CD14-positive monocyte (primary cell): ENCODE results near the gene ERI2. TPM values are rescaled to one million over a fixed set of nuclear protein-coding genes. Genes with fewer than 3 reads are reported as not detected.

ENCODE experiments used
- DNase-seq, 3 donors: peaks; one replicate each; pipeline ENCODE4 v3.0.0-alpha.2; 2011 to 2022
- H2AFZ ChIP-seq: 2 replicates; pipeline ENCODE4 v1.6.0; 2012; ENCODE audit warnings: mild to moderate bottlenecking, low read depth, low read length, inconsistent platforms; ENCODE audit not compliant: insufficient read depth, poor library complexity, severe bottlenecking
- H3K27ac ChIP-seq, 2 donors: 1 replicate in 1 of 2; 2 replicates in 1 of 2; pipeline ENCODE4 v1.5.1; 2012 to 2013; ENCODE audit warnings: low read length in 2 of 2, control low read depth in 1 of 2, inconsistent platforms in 1 of 2, low read depth in 1 of 2, mild to moderate bottlenecking in 1 of 2
- H3K27me3 ChIP-seq, 2 donors: one replicate each; pipeline versions ENCODE4 v1.6.0 to v1.6.1; 2011 to 2013; ENCODE audit warnings: low read length in 2 of 2; ENCODE audit not compliant: control insufficient read depth in 2 of 2, insufficient read depth in 2 of 2
- H3K36me3 ChIP-seq, 2 donors: replicated peaks in 1 of 2; 1 replicate in 1 of 2; 2 replicates in 1 of 2; pipeline versions ENCODE4 v1.5.1 to v1.6.1; 2012 to 2013; ENCODE audit warnings: low read length in 2 of 2, control low read depth in 1 of 2, inconsistent platforms in 1 of 2, mild to moderate bottlenecking in 1 of 2; ENCODE audit not compliant: insufficient read depth in 2 of 2, control insufficient read depth in 1 of 2
- H3K4me1 ChIP-seq, 2 donors: 1 replicate in 1 of 2; 2 replicates in 1 of 2; pipeline versions ENCODE4 v1.5.1 to v1.6.1; 2012 to 2013; ENCODE audit warnings: low read length in 2 of 2, control low read depth in 1 of 2, inconsistent platforms in 1 of 2, mild to moderate bottlenecking in 1 of 2, moderate library complexity in 1 of 2; ENCODE audit not compliant: insufficient read depth in 2 of 2, control insufficient read depth in 1 of 2
- H3K4me2 ChIP-seq: replicated peaks from 2 replicates; pipeline ENCODE3; 2012; ENCODE audit warnings: low read length, moderate library complexity, mild to moderate bottlenecking; ENCODE audit not compliant: poor library complexity, severe bottlenecking; ENCODE audit errors: extremely low read depth
- H3K4me3 ChIP-seq, 3 experiments: fragments of 200-600 bp in 1 of 3; sonication (generic) in 1 of 3; replicated peaks in 1 of 3; 1 replicate in 2 of 3; 2 replicates in 1 of 3; pipeline ENCODE4 v1.5.1; 2011 to 2013; ENCODE audit warnings: low read length in 3 of 3, mild to moderate bottlenecking in 3 of 3, control low read depth in 2 of 3, low read depth in 2 of 3, inconsistent platforms in 1 of 3, moderate library complexity in 1 of 3
- H3K79me2 ChIP-seq: 2 replicates; pipeline ENCODE4 v1.6.0; 2012; ENCODE audit warnings: mild to moderate bottlenecking, control low read depth, inconsistent platforms, low read length, moderate library complexity; ENCODE audit not compliant: insufficient read depth
- H3K9ac ChIP-seq: 2 replicates; pipeline ENCODE4 v1.6.0; 2017; ENCODE audit warnings: low read length, mild to moderate bottlenecking; ENCODE audit not compliant: insufficient read depth, poor library complexity, severe bottlenecking
- H3K9me3 ChIP-seq, 2 donors: replicated peaks in 1 of 2; 1 replicate in 1 of 2; 2 replicates in 1 of 2; pipeline versions ENCODE4 v1.5.1 to v1.6.1; 2012 to 2013; ENCODE audit warnings: low read length in 2 of 2, control low read depth in 1 of 2; ENCODE audit not compliant: control insufficient read depth in 1 of 2, insufficient read depth in 1 of 2
- H4K20me1 ChIP-seq: 2 replicates; pipeline ENCODE4 v1.6.0; 2012; ENCODE audit warnings: mild to moderate bottlenecking, low read length, control low read depth, moderate library complexity; ENCODE audit not compliant: insufficient read depth
- H3K27ac Mint-ChIP-seq, 7 donors: one replicate each; pipeline ENCODE4 v1.8.0; 2020; ENCODE audit warnings: mild to moderate bottlenecking in 7 of 7, mixed read lengths in 7 of 7, moderate library complexity in 6 of 7, inconsistent platforms in 2 of 7
- H3K27me3 Mint-ChIP-seq, 3 donors: one replicate each; pipeline ENCODE4 v1.8.0; 2021 to 2022; ENCODE audit warnings: low read depth in 3 of 3, mild to moderate bottlenecking in 3 of 3, mixed read lengths in 3 of 3, moderate library complexity in 3 of 3, inconsistent platforms in 1 of 3
- H3K36me3 Mint-ChIP-seq, 2 donors: one replicate each; pipeline ENCODE4 v1.8.0; 2020; ENCODE audit warnings: mixed read lengths in 2 of 2, inconsistent platforms in 1 of 2, mild to moderate bottlenecking in 1 of 2
- H3K4me1 Mint-ChIP-seq: one replicate; pipeline ENCODE4 v1.8.0; 2020; ENCODE audit warnings: mild to moderate bottlenecking, mixed read lengths
- H3K4me3 Mint-ChIP-seq, 2 donors: one replicate each; pipeline ENCODE4 v1.8.0; 2020; ENCODE audit warnings: mild to moderate bottlenecking in 2 of 2, mixed read lengths in 2 of 2, moderate library complexity in 1 of 2
- H3K9me3 Mint-ChIP-seq, 7 donors: one replicate each; pipeline ENCODE4 v1.8.0; 2020 to 2022; ENCODE audit warnings: mixed read lengths in 7 of 7, mild to moderate bottlenecking in 6 of 7, moderate library complexity in 6 of 7, inconsistent platforms in 2 of 7
- CTCF ChIP-seq: fragments of 200-600 bp; IDR thresholded peaks from one replicate; pipeline ENCODE4 v1.8.0; 2022; ENCODE audit warnings: antibody characterized with exemption, mild to moderate bottlenecking
- WGBS: methylation state at CpG from one replicate; pipeline ENCODE4 v1.1.5; 2013; ENCODE audit warnings: missing lambda C conversion rate; ENCODE audit not compliant: insufficient coverage; 5-methylcytosine and 5-hydroxymethylcytosine counted together
- intact Hi-C, 2 donors: fragments of 100-400 bp; cut with micrococcal nuclease; formaldehyde crosslinking; loops; one replicate each; pipeline versions ENCODE4 v1.15.0 to v1.15.1; 2023
- polyA plus RNA-seq, 3 donors: library from polyadenylated mRNA; depleted of rRNA in 1 of 3; unstranded in 2 of 3; stranded (reverse) in 1 of 3; fragments of 300-500 nt in 2 of 3; fragments of >200 nt in 1 of 3; fragmentation: Illumina TruSeq in 2 of 3; gene quantifications; 1 replicate in 2 of 3; 2 replicates in 1 of 3; pipeline ENCODE4 v1.2.3, GENCODE V29; 2012 to 2021

Gene ERI2
- polyA plus RNA-seq, 3 donors = 4.0 to 10.5 (median 10.4) TPM

DNA sequence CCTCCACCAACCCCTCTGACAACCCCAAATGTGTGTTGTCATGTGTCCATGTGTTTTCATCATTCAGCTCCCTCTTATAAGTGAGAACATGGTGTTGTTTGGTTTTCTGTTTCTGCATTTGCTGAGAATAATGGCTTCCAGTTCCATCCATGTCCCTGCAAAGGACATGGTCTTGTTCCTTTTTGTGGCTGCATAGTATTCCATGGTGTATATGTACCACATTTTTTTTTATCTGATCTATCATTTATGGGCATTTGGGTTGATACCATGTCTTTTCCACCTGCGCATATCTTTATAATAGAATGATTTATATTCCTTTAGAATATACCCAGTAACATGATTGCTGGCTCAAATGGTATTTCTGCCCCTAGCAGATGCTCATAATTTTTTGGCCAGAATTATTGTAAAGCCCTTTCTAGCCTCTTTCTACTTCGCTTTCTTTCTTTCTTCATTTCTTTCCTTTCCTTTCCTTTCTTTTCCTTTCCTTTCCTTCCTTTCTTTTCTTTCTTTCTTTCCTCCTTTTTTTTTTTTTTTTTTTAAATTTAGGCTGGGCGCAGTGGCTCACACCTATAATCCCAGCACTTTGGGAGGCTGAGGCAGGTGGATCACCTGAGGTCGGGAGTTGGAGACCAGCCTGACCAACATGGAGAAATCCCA lies 12.8 kb upstream of the ERI2 start:
- peak overlapping the region in 1 of 7 donors; percentile 72 for H3K27ac Mint-ChIP-seq

DNA sequence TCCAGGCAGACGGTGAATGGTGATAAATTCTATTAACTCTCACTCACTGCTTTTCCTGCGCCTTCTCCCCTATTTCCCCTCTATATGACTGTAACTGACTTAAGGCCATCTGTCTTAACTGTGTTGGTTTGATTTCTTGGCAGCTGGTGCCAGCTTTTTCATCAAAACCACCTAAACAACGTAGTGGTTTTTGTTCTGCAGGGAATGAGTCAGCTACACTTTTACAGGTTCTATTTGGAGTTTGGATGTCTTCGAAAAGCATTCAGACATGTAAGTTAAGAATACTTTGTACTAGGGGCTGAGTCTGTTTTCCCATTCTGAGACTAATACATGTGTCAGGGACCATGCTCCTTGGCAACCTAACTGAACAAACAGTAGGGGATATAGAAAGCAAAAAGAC lies 8.5 kb upstream of the ERI2 start:
- H3K27me3 Mint-ChIP-seq = no peaks in the 10 kb centered on the region

More for the DNA sequence above, 12.8 kb upstream of the ERI2 start:
- peaks cover 15% of the 10 kb centered on the region for H3K4me1 Mint-ChIP-seq
- intact Hi-C loops = no loop called here
- WGBS = 100% methylated on average over 1 of the region's 4 CpGs
- Histone ChIP-seq H2AFZ (no peak overlapping the region), H3K27ac (no peak overlapping the region), H3K4me3 (no peak overlapping the region), H3K4me2 (no peak overlapping the region), H3K9ac (no peak overlapping the region), H3K9me3 (no peaks in the 10 kb centered on the region), H4K20me1 (no peaks in the 10 kb centered on the region), H3K79me2 (no peaks in the 10 kb centered on the region), H3K27me3 (no peaks in the 10 kb centered on the region), H3K36me3 (peaks cover 7 to 44% of the 10 kb centered on the region in 2 donors), H3K4me1 (peaks cover 9 to 13% of the 10 kb centered on the region in 2 donors)
- DNase-seq = no peak
- TF ChIP-seq CTCF = no peak
- H3K9me3 Mint-ChIP-seq = peaks cover 0 to 1% (median 0%) of the 10 kb centered on the region in 7 donors
- peaks cover 22 to 33% of the 10 kb centered on the region in 2 donors for H3K36me3 Mint-ChIP-seq
- H3K4me3 Mint-ChIP-seq = no peak overlapping the region
- no peaks in the 10 kb centered on the region for H3K27me3 Mint-ChIP-seq

More for the DNA sequence above, 8.5 kb upstream of the ERI2 start:
- no peak overlapping the region for H3K4me3 ChIP-seq
- Mint-ChIP-seq H3K4me3 (no peak overlapping the region), H3K9me3 (peaks cover 0 to 1% (median 0%) of the 10 kb centered on the region in 7 donors), H3K4me1 (peaks cover 2% of the 10 kb centered on the region), H3K36me3 (peaks cover 22 to 37% of the 10 kb centered on the region in 2 donors), H3K27ac (no peak overlapping the region)
- peaks cover 6% of the 10 kb centered on the region for H3K79me2 ChIP-seq
- no peaks in the 10 kb centered on the region for H4K20me1 ChIP-seq
- no peak overlapping the region for H3K27ac ChIP-seq
- no peak overlapping the region for H3K9ac ChIP-seq
- WGBS = no CpG with 5 or more reads among the region's 4 CpGs
- H3K27me3 ChIP-seq = no peaks in the 10 kb centered on the region
- H3K4me1 ChIP-seq = no peaks in the 10 kb centered on the region
- TF ChIP-seq CTCF = no peak
- H3K36me3 ChIP-seq = peaks cover 5 to 51% of the 10 kb centered on the region in 2 donors
- no peak overlapping the region for H3K4me2 ChIP-seq
- H2AFZ ChIP-seq = no peak overlapping the region
- DNase-seq = no peak
- no peaks in the 10 kb centered on the region for H3K9me3 ChIP-seq
- intact Hi-C loops = no loop called here
